HG03439 (cell line): ENCODE data around the gene KDSR.

Source experiments
- ATAC-seq: cut with Tn5 transposase; IDR thresholded peaks from one replicate; pipeline ENCODE4 v1.9.1; 2021; ENCODE audit warnings: mild to moderate bottlenecking, moderate library complexity; ENCODE audit not compliant: unreplicated experiment

Gene KDSR

DNA sequence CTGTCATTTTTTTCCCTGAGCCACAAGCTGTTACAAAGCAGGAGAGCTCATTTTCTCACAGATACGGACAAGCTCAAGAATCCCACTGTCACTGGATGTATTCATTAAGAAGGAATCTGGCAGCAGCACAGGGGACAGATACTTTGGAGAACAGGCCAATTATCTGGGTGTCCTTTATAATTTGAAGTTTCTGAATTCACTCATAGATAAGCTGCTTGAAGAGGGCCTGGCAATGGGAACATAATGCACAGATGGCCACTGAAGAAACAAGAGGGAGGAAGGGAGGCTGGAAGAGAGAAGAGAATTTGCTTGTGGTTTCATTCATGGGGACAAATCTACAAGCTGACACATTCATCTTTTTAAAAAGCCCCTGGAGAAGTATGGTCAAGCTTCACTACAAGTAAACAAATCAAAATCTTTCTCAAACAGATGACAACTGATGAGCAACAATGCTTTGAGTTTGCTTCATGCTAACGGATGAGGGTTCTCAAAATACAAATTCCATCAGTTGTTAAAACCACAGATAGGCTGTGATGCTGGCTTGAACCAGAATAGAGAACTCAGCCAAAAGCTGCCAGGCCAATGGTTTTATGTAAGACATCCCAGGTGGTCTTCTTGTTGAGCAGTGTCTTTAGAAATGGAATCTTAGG lies 59.3 kb downstream of the KDSR start:
- no peak for ATAC-seq

DNA sequence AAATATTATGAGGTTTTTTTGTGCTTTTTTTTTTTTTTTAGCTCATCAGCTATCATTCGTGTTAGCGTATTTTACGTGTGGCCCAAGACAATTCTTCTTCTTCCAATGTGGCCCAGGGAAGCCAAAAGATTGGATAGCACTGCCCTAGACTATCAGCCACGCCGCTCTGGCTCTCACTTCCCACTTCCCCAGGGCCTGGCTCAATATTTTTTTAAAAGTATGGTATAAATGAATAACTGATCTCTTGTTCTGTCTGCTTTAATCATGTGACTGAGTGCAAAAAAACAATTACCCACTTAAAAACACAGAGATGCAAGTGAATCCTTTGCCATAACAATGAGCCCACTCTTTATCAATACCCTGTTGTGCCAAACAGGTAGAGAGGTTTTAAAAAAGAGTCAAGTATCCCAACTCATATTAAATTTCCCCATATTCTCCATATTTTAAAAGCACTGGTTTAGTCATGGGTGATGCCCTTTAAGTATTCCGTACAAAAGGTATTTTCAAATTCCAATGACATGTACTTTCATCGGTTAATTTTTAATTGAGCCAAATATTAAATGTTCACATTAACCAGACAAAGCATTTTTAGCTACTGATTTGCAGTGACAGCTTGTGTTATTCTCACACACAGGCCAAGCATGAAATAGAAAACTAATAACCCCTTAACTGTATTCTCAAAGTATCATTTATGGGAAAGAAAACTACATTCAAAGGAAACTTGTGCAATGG lies 60.0 kb downstream of the KDSR start:
- ATAC-seq, result no peak

DNA sequence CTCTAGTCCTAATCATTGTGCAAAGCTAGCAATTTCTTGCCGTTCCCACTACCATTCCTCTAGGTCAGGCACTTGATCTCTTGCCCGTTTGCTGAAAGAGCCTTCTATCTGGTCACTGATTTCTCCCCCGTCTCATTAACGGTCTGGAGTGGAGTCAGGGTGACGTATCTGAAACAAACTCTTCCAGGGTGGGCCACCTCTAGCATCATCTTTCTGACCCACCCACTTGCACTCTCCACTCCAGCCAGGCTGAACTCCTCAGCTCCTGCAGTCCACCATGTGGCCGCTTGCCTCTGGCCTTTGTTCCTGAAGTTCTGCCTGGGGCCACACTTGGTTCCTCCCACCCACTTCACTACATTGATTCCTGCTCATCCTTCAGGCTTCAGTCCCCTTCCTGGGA lies 60.8 kb downstream of the KDSR start:
- ATAC-seq, result no peak

DNA sequence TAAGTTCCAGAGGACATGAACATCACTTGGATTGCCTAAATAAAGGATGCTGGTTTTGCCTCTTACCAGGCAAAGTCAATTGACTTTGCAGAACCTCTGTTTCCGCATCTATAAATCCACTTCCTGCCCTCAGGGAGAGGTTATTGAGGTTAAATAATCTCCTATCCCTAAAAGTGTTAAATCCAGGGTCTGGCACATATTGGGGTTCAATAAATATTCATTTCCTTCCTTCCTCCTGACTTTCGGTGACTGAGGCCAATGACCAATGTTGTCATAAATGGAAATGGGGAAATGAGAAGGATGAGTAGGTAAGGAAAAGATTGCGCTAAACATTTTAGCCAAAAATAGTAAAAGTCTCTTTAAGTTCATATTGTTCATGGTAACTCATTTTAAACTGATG lies 63.5 kb downstream of the KDSR start:
- ATAC-seq, result no peak

DNA sequence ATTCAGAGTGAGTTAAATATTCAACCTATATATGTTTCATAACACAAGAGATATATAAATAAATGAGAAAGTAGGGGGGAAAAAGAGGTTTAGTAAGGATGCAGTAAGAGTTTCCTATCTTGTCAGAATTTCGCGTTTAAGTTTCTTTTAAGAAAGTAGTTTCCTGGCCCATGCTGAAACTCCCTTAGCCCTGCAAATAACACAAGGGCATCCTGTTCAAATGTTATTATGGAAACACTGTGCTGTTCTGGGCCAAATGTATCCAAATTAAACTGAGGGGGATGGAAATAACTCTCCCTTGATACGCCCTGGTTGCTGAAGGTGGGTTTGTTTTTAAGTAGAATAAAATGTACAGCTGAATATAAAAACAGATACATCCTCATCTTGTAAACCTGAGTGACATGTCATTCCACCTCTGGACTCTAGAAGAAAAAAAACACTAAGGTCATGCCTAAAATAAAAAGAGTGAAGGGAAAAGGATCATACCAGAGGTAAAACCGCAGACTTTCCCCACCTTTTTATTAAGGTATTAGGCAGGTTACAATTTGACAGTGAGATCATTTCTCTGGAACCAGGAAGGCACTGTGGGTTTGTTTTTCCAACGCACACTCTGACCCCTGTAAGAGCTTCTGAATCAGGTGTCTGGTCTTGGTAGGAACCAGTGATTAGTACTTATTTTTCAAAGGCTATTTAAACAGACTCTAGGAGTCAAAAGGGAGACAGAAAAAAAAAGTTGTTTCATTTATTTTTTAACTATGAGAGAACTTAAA lies 64.2 kb downstream of the KDSR start:
- ATAC-seq, result no peak

DNA sequence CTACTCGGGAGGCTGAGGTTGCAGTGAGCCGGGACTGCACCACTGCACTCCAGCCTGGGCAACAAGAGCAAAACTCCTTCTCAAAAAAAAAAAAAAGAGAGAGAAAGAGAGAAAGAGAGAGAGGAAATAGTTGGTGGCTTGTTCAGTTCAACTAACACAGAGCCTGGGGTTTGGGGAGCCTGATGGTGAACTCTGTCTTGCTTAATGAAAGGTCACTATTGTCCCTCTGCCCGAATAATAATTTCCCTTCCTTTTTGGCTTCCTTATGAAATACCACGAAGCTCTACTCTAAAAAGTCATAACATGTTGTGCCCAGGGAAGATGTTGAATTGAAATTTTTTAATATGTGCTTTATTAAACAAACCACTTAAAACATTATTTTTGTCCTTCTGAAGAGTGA lies 64.8 kb downstream of the KDSR start:
- no peak for ATAC-seq

DNA sequence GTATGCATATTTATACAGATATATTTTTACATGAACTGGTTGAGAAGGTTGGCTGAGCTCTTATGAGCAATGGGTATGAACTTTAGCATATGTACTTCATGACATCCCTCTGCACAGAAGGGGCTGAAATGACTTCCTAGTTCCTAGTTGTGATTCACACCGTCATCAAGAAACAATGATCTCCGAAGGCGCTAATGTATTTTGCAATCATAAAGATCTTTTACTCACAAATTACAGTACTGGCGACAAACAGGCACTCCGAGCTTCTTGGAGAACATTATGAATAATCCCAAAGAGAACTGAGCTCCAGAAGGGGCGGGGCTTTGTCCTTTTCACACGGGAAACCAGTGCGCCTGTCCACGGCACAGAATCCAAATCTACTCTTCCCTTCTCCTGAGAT lies 65.6 kb downstream of the KDSR start:
- no peak for ATAC-seq

DNA sequence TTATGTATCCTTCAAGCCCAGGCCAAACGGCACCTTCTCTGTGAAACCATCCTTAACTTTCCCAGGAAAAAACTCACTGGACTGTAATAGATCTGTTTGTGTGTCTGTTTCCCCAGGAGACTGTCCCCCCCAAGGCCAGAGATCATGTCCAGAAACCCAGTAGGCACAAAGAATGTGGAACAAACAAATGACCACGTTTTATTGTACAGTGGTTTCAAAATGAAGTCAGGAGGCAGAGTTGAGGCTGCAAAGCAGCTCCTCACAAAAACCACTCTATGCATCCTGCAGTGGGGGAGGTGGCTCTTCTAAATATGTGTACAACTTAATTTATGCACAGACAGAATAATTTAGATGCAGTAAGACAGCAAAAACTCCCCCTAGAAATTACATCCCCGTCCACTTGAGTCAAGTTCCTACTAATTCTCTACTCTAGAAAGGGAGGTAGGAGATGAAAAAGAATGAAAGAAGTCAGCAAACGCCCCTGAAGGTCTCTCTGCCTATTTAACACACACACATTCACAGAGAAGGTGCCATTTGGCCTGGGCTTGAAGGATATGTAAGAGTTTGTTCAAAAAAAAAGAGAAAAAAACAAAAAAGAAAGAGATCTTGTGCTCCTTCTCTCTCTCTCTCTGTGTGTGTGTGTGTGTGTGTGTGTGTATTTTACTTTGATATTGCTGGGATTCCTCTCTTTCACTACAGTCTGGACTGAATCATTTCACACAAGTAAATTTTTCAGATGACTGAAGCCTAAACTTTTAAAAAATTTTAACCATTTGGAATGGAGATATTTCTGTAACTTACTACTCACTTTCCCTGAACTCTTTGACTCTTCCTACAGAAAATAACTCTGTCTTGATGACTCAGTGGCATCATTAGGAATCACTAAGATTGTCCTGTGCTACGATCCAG lies 66.9 kb downstream of the KDSR start:
- ATAC-seq, result peak; percentile 43

DNA sequence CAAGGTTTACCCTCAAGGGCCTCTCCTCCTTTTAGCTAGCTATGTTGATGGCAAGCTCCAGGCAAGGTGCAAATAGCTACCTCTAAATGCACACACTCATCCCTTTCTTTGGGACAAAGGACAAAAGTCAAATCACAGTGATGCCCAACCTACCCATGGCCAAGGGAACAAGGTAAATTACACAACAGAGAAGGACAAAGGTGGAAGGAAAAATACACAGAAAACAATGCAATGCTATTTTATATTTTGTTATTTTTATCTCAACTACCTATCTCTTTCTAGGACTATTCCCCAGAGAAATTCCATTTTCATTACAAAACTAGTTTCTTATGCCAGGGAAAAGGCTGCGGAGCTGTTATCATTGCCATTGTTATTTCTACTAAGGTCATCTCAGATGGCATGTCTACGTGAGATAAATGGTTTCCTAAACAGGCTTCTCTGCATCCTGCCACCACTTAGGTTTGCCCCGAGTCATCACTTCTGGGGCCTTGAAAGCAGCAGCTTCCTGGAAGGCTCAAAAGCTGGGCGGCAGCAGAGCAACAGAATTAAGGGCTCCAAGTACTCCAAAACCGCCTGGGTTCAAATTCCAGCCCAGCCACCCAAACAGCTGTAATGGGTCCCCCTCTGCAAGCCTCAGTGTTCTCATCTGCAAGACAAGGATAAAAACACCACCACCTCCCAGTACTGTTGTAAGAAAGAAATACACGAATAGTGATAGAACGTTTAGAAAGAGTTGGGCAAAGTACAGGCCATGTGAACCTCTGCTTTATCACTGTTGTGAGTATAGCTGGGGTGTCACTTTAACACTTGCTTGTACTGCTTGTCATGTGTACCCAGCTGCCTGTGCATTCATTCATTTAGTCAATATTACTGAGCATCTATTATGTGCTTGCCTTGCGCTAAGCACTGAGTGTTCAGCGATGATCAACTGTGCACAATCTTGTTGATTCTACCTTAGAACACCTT lies 68.3 kb downstream of the KDSR start:
- no peak for ATAC-seq

DNA sequence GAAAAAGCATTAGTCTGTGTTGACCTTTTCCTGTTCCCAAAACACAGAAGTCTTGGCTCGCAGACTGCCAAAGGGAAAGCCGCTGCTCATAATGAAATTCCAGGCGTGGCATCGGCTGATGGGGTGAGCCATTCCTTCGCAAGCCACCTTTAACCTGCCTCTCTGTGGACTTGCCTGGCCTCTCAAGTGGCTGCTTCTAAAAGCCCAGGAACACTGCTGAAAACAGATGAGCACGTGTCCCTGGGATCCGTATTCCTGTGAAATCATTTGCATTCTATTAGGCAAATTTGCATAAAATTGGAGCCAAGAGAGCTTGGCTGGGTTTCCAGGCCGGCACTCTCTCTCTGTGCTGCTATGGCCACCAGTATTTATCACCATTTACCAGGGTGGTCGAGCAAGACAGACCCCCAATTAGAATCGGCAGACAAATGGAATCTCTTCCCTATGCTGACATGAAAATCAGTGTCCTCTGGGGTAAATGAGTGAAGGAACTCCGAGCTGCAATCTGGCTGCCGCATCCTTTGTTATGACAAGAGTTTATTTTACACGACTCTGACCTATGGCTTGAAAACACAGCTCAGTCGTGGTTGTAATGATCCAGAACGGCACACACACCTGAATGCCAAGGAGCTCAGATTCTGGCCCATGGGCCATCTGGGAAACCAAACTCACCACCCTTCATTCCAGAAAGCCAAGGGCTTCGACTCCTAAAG lies 69.2 kb downstream of the KDSR start:
- no peak for ATAC-seq

DNA sequence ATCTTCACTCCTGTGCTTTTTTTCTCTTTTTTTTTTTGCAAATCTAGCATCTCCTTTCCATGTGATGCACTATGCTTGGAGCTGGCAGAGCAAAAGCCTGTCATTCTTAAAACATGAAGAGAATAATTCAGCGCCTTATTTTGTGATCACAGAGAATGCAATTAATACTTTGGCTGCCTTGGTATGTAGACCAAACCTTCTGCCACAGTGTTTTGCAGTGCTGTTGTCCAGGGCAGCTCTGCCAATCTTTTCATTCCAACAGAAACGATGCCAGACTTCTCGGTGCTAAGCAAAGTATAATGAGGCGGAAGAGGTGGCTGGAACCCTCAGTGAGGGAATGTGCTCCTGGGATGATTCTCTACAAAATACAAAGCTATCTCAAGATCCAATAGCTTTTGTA lies 73.1 kb downstream of the KDSR start:
- no peak for ATAC-seq

DNA sequence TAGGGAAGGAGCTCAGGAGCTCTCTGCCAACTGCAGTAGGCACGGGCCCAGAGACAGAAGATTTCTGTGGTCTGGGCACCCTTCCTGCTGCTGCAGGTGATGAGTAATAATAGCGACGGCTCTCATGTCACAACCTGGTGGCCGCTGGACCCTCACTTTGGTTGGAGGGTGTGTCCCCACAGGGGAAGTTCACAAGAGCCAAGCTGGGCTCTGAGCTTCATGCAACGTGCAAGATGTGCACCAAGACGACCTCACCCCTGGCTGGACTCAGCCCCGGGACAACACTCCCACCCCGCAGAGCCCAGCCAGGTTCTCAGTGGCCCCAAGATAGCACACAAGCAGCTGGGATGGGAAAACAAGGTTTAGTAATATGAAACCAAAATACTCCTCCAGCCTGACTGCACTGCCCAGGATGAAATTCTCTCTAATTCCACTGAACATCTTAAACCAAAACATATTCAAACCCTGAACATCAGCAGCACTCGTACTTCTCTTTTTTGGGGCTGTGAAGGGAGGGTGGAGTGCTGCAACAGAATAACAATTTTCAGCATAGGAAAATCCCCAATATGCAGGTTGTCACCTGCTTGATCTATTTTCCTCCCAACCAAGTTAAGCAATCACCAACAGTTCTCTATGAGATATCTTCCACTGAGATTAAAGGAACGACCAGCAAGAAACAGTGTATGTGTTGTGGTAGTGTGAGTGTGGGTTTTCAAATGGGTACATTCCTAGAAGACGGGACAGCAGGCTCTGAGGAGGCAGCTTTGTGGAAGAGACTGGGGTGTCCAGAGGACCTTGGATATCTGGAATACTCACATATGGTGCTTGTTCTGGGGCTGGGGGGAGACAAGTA lies 73.9 kb downstream of the KDSR start:
- peak; percentile 47 for ATAC-seq

DNA sequence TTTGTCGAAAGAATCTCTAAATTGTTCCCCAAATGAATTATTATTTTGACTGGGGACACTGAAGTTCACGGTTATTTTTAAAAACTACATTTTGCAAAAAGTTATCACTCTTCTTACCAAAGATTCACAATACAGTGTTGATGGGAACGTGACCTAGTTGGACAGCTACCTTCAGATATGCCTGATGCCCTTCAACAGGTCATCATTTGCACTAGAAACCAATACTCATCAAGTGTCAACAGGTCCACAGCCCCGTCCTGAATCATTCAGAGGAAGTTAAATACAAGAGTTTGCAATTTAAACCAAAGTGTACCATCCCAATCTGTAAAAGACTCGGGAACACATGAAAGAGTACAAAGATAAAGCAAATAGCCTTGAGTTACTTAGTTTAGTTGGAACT lies 75.7 kb downstream of the KDSR start:
- ATAC-seq, result no peak

DNA sequence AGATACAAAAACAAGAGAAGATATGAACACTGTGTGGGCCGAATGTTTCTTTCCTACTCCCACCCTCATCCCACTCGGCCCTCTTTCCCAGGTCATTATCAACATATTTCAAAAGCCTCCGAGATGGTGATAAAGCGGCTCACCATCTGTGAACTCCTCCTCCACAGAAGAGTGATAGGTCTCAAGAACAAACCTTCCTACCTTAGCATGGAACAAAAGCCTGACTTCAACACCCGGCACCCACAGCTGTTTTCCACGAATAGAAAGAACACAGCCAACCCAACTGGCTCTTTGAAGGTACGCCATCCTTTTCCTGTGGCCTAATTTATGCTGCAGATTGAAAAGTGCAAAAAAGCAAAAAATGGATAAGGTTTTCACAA lies 76.2 kb downstream of the KDSR start:
- ATAC-seq, result no peak

DNA sequence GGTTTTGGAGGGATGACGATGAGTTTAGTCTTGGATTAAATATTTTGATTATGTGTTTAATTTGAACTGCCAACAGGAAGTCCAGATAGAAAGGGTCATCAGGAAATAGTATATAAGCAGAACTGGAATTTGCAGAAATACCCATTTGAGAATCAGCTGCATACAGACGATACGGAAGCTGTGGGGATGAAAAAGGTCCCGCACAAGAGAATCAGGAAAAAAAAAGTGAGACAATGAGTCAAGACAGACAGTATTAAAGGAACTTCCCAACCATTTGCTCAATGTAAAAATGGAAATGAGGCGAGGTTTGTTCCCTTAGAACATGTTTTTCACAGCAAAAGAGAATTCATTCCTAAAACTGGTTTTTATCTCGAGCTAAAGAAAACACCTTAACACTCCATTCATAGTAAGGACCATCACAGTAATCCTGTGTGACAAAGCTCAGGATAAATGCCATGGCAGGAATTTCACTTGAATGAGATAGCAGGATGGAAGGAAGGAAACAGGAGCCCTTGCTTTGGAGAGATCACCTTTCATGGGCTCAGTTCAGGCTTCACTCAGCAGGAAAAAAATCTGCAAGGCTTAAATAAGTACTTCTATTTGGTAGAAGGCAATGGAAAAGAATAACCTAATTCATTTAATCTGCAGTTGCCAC lies 76.7 kb downstream of the KDSR start:
- ATAC-seq, result no peak

DNA sequence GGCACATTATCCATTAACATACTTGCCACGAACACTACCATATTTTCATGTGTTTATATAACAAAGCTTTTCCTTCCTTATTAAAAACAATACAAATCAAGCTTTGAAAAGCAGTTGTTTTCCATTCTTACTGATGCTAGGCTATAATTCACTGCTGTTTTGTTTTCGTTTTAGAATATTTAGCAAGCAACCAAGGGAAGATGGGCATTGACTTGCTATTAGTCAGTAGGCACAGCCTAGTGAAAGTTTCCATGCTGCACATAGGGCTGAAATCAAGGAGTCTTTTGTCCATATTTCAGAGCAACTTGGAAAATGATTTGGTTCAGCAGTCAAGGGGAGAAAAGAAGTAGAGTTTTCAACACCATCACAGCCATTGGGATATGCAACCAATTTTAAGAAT lies 78.7 kb downstream of the KDSR start:
- ATAC-seq, result no peak

DNA sequence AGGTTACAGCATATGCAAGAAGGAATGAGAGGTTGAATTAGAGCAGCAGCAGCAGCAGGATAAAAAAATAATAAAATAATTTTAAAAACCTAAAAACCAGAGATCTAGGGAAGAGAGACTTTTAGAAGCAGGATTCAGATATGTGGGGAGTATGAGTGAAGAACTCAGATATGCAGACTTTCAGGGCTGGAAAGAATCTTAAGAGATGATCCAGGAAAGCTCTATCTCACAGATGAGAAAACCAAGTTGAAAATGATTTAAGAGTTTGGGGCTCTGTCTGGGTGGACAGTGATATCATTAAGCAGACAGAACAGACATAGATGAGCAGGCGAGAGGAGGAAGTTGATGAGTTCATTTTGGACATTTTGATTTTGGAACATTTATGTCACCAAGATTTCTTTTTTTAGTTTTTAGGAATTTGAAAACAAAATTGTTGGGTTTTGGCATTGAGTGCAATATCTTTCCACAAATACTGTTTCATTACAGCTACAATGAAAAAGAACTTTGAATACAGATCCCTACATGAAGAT lies 79.2 kb downstream of the KDSR start:
- ATAC-seq, result no peak

DNA sequence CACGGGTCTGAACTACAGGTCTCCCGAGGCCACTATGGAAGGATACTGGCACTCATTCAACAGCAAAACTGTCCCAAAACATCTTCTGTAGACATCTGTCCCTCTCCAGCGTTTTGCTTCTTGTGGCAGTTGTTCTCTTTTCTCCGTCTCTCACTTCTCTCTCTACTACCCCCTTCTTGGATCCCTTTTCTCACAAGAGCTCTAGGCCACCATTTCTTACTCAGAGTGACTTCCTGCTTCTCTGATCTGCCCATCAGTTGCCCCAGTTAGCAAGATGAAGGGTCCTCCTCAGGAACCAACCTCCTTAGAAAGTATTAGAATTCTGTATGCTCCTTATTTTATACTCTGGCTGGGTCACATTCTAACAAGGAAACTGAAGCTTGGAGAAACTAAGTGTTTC lies 80.1 kb downstream of the KDSR start:
- no peak for ATAC-seq
